ENCODE results near the gene ABLIM2.

Gene ABLIM2

DNA sequence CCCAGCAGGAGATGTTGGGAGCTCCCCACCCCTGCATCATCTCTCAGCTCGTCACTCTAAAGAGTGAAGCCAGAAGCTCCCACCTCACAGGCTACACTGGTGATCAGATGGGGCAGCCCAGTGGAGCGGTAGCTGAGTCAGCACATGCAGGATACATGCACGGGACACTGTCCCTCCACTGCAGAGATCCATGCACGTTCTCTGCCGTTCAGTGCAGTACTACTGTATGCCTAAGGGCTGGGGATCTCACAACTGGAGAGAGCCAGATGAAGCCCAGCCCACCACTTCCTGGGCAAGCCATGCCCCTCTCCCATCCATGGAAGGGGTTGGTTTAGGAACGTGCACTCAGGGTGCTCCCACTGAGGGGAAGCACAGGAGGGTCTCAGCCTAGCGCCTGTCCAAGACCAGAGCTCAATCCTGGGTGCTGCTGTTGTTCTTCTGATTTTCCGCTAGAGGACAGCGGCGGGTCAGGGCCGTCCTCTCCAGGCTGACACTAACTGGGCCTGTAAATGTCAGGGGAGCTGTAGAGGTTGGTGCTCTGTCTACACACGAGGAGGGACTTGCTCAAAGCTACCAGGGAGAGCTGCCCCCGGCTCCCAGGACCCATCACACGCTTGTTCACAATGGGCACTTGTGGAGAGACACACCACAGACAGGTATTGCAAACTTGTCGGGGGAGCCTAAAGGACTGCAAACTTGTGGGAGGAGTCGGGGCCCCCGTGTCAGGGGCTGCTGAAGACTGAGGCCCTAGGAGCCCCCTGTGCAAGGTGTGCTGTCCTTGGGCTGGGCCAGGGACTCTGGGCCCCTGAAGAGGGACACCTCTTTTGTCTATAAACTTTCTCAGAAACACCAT, 18.2 kb upstream of the ABLIM2 start:
- in situ Hi-C loops (cut with HindIII; ENCODE audit: low sequenced_read_pairs) = no loop called here

DNA sequence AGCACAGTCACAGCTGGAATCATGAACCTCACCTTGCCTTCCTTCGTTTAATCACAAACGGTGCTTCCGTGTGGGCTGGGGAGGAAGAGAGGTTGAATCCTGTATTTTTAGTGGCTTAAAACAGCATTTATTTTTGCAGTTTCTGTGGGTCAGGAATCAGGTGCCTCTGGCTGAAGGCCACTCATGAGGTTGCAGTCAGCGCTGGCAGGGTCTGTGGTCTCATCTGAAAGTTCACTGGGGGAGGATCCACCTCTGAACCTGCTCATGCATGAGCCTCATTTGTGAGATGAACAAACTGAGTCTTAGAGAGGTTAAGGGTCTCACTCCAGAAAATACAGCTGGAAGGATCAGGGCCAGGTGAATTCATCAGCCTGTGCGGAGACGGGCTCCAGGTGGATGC, 17.1 kb upstream of the ABLIM2 start:
- in situ Hi-C loops (cut with HindIII; ENCODE audit: low sequenced_read_pairs) = no loop called here

DNA sequence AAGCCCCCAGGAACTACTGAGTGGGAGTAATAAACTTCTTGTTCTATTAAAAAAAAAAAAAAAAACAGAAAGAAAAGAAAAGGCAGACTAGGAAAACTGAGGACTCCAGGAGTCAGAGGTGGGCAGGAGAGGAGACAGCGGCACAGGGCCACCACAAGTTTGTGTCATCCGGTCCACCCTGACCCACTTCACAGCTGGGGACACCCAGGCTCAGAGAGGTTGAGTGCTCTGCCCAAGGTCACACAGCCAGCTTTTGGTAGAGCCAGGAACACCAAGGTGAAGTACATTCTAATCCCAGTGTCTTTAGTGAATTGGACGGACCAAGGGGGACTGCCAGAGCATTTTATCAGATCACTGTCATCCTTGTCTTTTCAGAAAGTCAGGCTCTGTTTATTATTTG, 16.4 kb upstream of the ABLIM2 start:
- in situ Hi-C loops (cut with HindIII; ENCODE audit: low sequenced_read_pairs) = no loop called here

GRCh38 chr4:8173492-8174242, 15.1 kb upstream of the ABLIM2 start:
- in situ Hi-C loops (cut with HindIII; ENCODE audit: low sequenced_read_pairs) = no loop called here

- in situ Hi-C loops (cut with HindIII; ENCODE audit: low sequenced_read_pairs) = no loop called here
These were observed 13.6 kb upstream of the ABLIM2 start for GRCh38 chr4:8171984-8172924.

DNA sequence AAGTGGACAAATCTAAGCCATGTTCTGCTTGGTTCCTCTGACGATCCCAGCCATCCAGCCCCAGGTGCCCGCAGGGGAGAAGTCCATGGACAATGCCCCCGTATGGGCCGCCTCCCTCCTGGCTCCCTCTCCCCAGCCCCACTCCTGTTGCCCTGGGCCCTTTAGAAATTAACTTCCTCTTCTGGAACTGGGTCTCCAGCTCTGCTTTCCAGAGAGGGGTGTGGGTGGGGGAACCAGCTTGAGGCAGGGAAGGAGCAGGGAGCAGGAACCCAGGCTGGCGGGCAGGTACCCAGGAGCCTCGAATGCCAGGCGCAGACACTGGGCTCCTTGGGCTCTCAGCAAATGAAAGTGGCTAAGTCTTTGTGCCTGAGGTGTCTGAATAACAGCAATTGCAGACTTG, 12.7 kb upstream of the ABLIM2 start:
- in situ Hi-C loops (cut with HindIII; ENCODE audit: low sequenced_read_pairs) = no loop called here

- in situ Hi-C loops (cut with HindIII; ENCODE audit: low sequenced_read_pairs) = no loop called here
These were observed 11.7 kb upstream of the ABLIM2 start for GRCh38 chr4:8170341-8170740.

- in situ Hi-C loops (cut with HindIII; ENCODE audit: low sequenced_read_pairs) = no loop called here
These were observed 11.2 kb upstream of the ABLIM2 start for GRCh38 chr4:8169763-8170162.

DNA sequence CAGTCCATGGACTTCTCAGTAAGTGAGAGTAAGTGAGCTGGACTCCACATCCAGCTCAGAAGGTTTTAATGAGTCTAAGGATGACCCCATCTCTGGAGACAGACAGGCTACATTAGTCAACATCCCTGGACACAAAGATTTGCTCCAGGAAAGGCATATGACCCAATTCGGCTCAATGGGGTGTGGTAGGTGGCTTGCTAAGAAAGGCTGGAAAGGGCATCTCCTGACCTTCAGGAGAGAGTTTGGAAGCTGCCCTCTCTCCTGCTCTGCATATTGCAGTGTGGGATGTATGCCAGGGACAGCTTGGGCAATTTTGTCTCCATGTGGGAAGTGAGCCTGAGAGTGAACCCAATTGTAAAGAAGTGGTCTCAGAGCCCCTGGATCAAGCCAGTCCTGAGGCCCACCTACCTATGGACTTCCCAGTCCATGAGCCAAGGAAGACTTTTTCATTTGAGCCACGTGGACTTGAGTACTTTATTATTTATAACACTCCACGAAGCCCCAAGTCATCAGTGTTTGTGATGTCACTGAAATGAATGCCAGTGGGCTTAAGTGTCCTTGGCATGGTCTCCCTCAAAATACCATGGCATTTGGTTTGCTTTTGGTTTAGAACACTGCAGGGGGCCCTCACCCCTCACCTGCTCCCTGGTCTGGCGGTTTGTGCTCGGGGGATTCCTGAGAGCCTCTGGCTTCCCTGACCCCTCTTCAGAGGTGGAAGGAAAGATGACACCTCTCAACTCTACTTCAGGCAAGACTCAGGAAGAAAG, 10.4 kb upstream of the ABLIM2 start:
- in situ Hi-C loops (cut with HindIII; ENCODE audit: low sequenced_read_pairs) = no loop called here

- in situ Hi-C loops (cut with HindIII; ENCODE audit: low sequenced_read_pairs) = no loop called here
These were observed 9.6 kb upstream of the ABLIM2 start for GRCh38 chr4:8168232-8168631.

DNA sequence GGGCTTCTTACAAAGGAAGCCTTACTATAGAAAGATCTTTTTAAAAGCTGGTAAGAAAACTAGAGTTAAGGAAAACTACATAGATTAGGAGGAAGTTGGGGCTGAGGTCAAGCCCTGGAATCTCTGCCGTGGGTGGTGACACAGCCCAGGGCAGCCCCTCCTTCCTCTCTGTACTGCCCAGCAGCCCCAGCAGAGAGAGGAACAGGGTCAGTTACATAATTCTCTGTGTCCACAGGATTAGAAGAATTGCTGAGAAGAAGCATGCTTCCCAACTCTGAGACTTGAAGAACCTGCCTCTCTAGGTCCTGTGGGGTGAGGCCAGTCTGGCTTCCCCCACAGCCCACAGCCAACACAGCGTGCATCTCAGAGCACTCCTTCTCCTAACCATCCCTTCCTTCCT, 9.2 kb upstream of the ABLIM2 start:
- in situ Hi-C loops (cut with HindIII; ENCODE audit: low sequenced_read_pairs) = no loop called here

DNA sequence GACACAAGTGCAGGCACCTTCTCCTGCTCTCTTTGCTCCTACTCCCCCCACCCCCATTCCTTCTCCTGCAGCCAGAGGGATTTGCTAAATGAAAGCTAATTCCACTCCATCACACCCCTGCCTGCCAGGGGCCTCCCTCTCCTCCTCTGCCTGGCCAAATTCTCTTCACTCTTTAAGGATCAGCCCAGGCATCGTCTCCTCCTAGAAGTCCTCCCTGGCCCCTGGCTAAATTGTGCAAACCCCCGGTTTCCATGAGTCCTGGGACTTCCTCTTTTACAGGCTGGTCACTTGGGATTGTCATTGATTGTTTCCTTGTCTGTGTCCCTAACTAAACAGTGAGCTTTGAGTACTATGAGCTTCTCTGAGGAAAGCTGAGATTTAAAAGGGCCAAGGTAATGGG, 8.7 kb upstream of the ABLIM2 start:
- in situ Hi-C loops (cut with HindIII; ENCODE audit: low sequenced_read_pairs) = no loop called here

GRCh38 chr4:8165374-8165896, 6.8 kb upstream of the ABLIM2 start:
- in situ Hi-C loops (cut with HindIII; ENCODE audit: low sequenced_read_pairs) = no loop called here

DNA sequence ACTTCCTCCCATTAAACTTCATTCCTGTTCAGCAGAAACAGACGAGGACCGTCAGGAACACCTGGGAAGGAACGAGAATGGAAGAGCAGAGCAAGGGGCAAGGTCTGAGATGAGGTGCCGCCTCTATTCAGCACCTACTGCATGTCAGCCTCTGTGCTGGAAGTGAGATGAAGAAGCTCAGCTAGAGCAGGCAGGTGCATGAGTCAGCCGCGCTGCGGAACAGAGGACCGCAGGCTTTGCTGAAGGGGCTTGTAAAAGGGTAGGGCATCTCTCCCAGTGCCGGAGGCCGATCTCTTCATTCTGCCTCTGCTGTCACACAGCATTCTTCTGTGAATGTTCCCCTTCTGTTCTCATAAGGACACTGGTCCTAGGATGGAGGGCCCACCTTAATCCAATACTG, 6.1 kb upstream of the ABLIM2 start:
- in situ Hi-C loops (cut with HindIII; ENCODE audit: low sequenced_read_pairs) = no loop called here

- in situ Hi-C loops (cut with HindIII; ENCODE audit: low sequenced_read_pairs) = no loop called here
These were observed 5.6 kb upstream of the ABLIM2 start for GRCh38 chr4:8164194-8164565.

DNA sequence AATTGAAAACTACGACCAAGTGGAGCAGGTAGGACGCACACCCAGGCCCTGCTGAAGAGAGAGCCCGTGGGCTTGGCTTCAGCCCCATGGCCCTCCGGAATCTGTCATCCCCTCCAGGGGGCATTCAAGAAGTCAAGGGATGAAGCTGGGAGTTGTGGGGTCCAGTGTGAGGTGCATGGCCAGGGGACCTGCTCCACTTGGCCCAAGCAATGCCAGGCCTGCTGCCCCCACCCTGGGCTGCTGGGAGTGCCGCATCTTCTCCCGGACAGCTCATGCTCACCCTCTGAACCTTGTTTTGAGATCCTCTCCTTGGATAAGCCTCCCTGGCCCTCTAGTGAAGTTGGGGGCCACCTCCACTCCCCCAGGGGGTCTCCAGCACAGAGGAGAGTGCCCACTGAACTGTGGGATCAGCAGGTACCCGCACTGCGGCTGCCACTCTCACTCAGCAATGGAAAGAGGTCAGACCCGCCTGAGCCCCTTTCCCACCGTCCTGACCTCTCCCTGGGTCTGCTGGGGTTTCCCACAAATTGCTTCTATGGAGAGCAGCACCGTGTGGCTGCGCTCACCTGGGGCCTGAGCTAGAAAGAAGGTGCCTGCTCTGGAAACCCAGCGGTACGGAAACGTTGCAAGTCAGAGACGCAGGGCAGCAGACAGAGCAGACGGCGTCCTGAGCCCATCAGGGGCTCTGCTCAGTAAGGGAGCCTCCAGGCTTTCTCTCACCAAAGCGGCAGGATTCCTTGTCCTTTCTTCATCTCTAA, 5.0 kb upstream of the ABLIM2 start:
- in situ Hi-C loops (cut with HindIII; ENCODE audit: low sequenced_read_pairs) = no loop called here

GRCh38 chr4:8163026-8163425, 4.4 kb upstream of the ABLIM2 start:
- in situ Hi-C loops (cut with HindIII; ENCODE audit: low sequenced_read_pairs) = no loop called here

- in situ Hi-C loops (cut with HindIII; ENCODE audit: low sequenced_read_pairs) = no loop called here
These were observed 4.0 kb upstream of the ABLIM2 start for GRCh38 chr4:8162625-8163024.

GRCh38 chr4:8160572-8160971, 2.0 kb upstream of the ABLIM2 start:
- in situ Hi-C loops (cut with HindIII; ENCODE audit: low sequenced_read_pairs) = no loop called here

- in situ Hi-C loops (cut with HindIII; ENCODE audit: low sequenced_read_pairs) = no loop called here
These were observed 1.6 kb upstream of the ABLIM2 start for GRCh38 chr4:8160233-8160560.
